SIG-M5 (cell line): Measurements from ENCODE around the gene FKBP2.

ENCODE experiments used
- DNase-seq: peaks from one replicate; lab custom pipeline; 2025; lab: John Stamatoyannopoulos, UW

Gene FKBP2

GRCh38 chr11:64264371-64264852 lies 23.5 kb downstream of the FKBP2 start:
- DNase-seq: no peak

- no peak for DNase-seq
Observed at GRCh38 chr11:64265176-64266160, 24.6 kb downstream of the FKBP2 start.

GRCh38 chr11:64266339-64266738 lies 25.4 kb downstream of the FKBP2 start:
- no peak for DNase-seq

- no peak for DNase-seq
Observed at GRCh38 chr11:64267207-64267945, 26.5 kb downstream of the FKBP2 start.

GRCh38 chr11:64268025-64268892 lies 27.4 kb downstream of the FKBP2 start:
- no peak for DNase-seq

- no peak for DNase-seq
Observed at GRCh38 chr11:64268893-64269539, 28.1 kb downstream of the FKBP2 start.

GRCh38 chr11:64269540-64270220 lies 28.8 kb downstream of the FKBP2 start:
- DNase-seq: peak; percentile 90

- DNase-seq: no peak
Observed at GRCh38 chr11:64275031-64275800, 34.3 kb downstream of the FKBP2 start.

GRCh38 chr11:64275841-64276240 lies 34.9 kb downstream of the FKBP2 start:
- DNase-seq: no peak

- DNase-seq: no peak
Observed at GRCh38 chr11:64276653-64277431, 35.9 kb downstream of the FKBP2 start.

GRCh38 chr11:64278576-64279190 lies 37.8 kb downstream of the FKBP2 start:
- no peak for DNase-seq

- DNase-seq: no peak
Observed at GRCh38 chr11:64281957-64282770, 41.3 kb downstream of the FKBP2 start.

- no peak for DNase-seq
Observed at GRCh38 chr11:64283092-64283491, 42.2 kb downstream of the FKBP2 start.

GRCh38 chr11:64284048-64284961 lies 43.4 kb downstream of the FKBP2 start, which contains the start of gene BAD:
TSS of gene BAD (minus strand) at chr11:64284665. CDS start at chr11:64284368, 297 bp downstream.
- DNase-seq: peak; percentile 10

- DNase-seq: no peak
Observed at GRCh38 chr11:64284962-64285884, 44.3 kb downstream of the FKBP2 start, which contains the start of gene GPR137. TSS of gene GPR137 (plus strand) at chr11:64285848. CDS start at chr11:64286525, 677 bp downstream.
